ENCODE results near the gene CHGA.

CHGA gene

DNA sequence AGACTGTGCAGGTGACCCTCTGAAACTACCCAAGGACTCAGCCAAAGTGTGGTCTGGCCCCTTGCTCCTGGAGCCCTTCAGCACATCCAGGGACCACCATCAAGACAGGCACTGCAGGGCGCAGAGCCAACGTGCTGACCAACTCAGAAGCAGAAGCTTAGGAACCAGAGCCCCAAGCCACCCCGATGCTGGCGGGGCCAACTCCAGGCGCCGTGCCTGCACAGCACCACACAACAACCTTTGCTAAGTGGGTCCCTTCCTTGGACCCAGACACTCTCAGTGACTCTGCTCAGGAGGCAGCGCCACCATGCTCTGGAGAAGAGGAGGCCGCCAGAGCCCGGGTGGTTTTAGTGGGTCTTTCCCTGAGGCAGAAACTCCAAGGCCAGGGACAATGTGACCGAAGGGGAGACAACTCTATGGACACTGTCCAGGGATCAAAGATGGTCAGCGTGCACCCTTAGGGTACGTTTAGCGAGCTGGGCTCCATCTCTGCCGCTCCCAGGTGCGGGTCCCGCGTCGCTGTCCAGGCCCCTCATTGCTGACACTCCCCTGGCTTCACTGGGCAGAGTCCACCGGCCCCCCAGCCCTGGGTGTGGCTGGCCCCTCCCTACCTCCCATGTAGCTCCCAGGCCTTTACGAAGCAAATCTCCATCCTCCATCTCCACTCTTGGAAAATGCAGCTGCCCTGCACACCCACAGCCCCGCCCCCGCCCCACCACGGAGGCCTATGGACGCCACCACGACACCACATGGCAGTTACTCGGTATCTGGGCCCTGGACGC lies 16.1 kb downstream of the CHGA start:
- TF ChIP-seq, protein P1, sequence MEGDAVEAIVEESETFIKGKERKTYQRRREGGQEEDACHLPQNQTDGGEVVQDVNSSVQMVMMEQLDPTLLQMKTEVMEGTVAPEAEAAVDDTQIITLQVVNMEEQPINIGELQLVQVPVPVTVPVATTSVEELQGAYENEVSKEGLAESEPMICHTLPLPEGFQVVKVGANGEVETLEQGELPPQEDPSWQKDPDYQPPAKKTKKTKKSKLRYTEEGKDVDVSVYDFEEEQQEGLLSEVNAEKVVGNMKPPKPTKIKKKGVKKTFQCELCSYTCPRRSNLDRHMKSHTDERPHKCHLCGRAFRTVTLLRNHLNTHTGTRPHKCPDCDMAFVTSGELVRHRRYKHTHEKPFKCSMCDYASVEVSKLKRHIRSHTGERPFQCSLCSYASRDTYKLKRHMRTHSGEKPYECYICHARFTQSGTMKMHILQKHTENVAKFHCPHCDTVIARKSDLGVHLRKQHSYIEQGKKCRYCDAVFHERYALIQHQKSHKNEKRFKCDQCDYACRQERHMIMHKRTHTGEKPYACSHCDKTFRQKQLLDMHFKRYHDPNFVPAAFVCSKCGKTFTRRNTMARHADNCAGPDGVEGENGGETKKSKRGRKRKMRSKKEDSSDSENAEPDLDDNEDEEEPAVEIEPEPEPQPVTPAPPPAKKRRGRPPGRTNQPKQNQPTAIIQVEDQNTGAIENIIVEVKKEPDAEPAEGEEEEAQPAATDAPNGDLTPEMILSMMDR (IDR thresholded peaks at IDR 0.05), result no peak

DNA sequence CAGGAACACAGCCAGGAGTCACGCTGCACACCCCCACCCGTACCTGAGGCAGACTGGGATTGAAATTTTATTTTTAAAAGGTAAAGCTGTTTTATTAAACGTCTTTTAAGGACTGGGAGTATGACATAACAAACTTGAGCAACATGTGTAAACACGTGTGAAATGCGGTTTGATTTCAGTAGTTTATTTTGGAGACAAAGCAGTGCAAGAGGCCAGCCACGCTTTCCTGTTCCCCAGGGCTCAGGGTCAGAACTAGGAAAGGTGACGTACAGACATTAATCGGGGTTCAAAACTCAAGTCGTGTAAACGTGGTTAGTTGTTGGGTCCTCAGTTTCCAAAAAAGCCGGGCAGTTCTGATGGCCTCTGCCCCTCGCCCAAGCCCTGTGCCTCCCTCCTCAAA lies 16.7 kb downstream of the CHGA start:
- TF ChIP-seq, protein P1 (IDR thresholded peaks at IDR 0.05), result no peak

DNA sequence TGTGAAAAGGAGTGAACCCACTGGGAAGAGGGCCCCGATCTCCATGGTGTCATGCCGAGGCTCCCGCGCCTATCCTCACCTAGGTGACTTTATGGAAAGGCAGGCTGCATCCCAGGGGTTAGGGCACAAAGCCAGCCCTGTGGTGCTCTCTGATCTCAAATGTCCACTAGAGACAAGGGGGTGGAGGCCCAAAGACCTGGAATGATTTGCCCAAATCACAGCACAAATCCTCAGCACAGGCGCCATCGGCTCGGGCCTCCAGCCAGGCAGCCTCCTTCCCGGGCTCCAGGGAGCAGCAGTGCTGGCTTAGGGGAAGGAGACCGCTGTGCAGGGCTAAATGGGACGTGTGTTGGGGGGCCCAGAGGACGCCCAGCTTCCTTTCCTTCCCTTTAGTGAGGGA lies 17.6 kb downstream of the CHGA start:
- TF ChIP-seq, protein P1 (IDR thresholded peaks at IDR 0.05), result no peak

DNA sequence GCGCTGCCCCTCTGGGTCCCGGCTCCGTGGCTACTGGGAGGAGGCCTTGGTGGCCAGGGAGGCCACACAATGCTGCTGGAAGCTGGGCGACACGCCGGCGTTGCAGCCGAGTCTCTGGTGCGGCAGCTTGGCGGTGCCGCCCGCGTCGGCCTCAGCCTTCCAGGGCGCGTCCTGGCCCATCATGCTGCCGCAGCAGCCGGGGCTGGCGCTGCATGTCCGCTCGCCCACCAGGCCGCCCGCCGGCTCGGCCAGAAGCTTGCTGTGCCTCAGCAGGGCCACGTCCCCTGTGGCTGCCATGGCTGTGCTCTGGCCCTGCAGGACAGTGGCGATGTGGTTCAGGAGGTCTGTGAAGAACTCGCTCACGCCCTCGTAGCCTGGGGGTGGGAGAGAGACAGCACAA lies 18.6 kb downstream of the CHGA start:
- TF ChIP-seq, protein P1 (IDR thresholded peaks at IDR 0.05), result no peak

DNA sequence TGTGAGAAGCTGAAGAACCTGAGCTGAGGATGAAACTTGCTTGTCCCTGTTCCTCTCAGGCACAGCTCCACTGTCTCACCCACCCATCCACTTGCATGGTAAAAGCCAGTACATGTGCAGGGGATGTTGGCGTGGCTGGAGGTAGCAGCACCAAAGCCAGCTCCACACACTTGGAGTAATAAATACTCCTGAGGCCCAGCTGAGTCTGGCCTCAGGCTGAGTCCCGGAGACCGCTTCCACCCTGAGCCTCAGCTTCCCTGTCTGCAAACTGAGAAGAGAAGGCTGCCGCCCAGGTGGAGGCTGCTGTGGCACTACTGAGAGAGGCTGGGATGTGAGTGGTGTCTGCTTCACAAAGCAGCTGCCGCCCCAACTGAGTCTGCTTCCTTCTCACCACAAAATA lies 19.2 kb downstream of the CHGA start:
- TF ChIP-seq, protein P1 (IDR thresholded peaks at IDR 0.05), result no peak

DNA sequence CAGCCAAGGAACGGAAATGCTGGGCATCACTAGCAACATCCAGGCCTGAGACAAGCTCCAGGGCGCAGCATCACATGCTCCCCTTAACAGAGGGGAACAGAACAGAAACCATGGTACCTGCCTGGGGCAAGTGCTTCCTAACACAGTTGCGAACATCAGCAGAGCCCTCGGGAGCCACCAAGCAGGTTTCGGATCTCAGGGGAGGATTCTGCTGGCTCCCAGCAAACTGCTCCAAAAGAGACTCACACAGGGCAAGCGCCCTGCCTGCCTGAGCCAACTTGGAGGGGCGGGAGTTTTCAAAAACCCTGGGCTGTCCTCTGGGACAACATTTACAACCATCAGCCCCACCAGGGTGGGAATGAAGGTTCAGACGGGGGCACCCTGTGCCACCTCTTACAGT lies 19.6 kb downstream of the CHGA start:
- TF ChIP-seq, protein P1 (IDR thresholded peaks at IDR 0.05), result no peak

DNA sequence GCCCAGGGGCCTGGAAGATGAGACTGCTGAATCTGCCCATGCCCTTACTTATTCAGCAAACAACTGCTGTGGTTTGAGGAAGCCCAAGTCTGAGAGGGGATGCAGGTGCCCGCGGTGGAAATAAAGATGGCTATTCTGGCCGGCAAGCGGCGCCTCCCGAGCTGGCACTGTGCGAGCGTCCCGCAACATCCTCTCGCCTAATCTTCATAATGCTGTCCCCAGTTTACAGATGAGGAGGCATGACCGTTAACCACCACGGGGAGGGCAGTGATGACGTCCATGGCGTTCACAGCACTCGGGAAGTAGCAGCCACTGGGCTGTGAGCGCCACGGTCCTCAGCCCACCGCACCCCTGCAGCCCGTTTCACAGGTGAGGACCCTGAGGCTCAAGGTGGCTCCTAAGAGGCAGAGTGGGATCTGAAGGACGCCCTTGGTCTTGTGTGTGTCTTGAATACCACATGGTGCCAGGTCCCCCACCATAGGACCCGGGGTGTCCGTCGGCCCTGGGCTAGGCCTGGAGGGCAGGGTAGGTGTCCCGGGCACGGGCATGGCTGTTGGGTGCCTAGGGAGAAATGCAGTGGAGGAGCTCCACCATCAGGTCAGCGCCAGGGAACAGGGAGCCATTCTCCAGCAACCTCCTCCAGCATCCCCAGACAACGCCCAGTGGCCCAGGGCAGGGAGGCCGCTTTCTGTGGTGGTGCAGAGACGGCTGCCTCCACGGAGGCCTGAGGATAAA lies 20.2 kb downstream of the CHGA start:
- TF ChIP-seq, protein P1 (IDR thresholded peaks at IDR 0.05), result no peak
